Lower leg skin (tissue), 4 donors: ENCODE data around the gene COL17A1. TPM values are rescaled to one million over a fixed set of nuclear protein-coding genes. Genes with fewer than 3 reads are reported as not detected.

Experiments used
- DNase-seq, 2 donors: peaks; one replicate each; pipeline ENCODE4 v3.0.0-alpha.2; 2019; ENCODE audit warnings: low spot score in 2 of 2
- H3K4me3 ChIP-seq: fragments of 200-600 bp; sonication (generic); 2 replicates; pipeline ENCODE4 v1.5.1; 2017; ENCODE audit warnings: mild to moderate bottlenecking, low read depth; ENCODE audit not compliant: poor library complexity, severe bottlenecking
- CTCF ChIP-seq, 3 donors: fragments of 450-650 bp; IDR thresholded peaks; one replicate each; pipeline ENCODE4 v1.5.1; 2016; ENCODE audit warnings: antibody characterized with exemption in 3 of 3, mild to moderate bottlenecking in 3 of 3, moderate library complexity in 2 of 3
- POLR2A ChIP-seq, 2 donors: fragments of 450-650 bp; IDR thresholded peaks; one replicate each; pipeline ENCODE4 v1.6.1; 2016 to 2017; ENCODE audit warnings: antibody characterized with exemption in 2 of 2, mild to moderate bottlenecking in 1 of 2, moderate library complexity in 1 of 2
- WGBS, 2 donors: methylation state at CpG; one replicate each; pipeline ENCODE4 v1.1.5; 2018; 5-methylcytosine and 5-hydroxymethylcytosine counted together
- intact Hi-C: fragments of 100-400 bp; cut with DNase I; formaldehyde crosslinking; loops from one replicate; pipeline ENCODE4 v1.15.0; 2023; ENCODE audit warnings: low total_unique reads
- total RNA-seq, 4 donors: library from RNA; depleted of rRNA; stranded (reverse); fragments of >200 nt; gene quantifications; one replicate each; pipeline ENCODE4 v1.1.0, GENCODE V29; 2016

The COL17A1 gene
- total RNA-seq, 4 donors from 2014 or later: 653 to 1,410 (median 857) TPM

- 61 to 78% methylated on average over 2 of the region's 2 CpGs for WGBS, 2 donors
- no peak overlapping the region for H3K4me3 ChIP-seq
- intact Hi-C loops: no loop called here
- TF ChIP-seq POLR2A (IDR thresholded peaks at IDR 0.05) (no peak), CTCF (IDR thresholded peaks at IDR 0.05) (no peak)
- DNase-seq: no peak
These were observed 33.2 kb downstream of the COL17A1 start for GRCh38 chr10:104052431-104052830.

- intact Hi-C loops: no loop called here
- no peak for TF ChIP-seq CTCF (IDR thresholded peaks at IDR 0.05)
- 36 to 44% methylated on average over 8 of the region's 8 CpGs for WGBS, 2 donors
- no peak overlapping the region for H3K4me3 ChIP-seq
- DNase-seq: no peak
These were observed 36.0 kb downstream of the COL17A1 start for GRCh38 chr10:104049504-104050250.

GRCh38 chr10:104046651-104047050, 39.0 kb downstream of the COL17A1 start:
- no peak for TF ChIP-seq CTCF (IDR thresholded peaks at IDR 0.05)
- TF ChIP-seq POLR2A (IDR thresholded peaks at IDR 0.05): no peak
- DNase-seq: peak in 1 of 2 donors; percentile 77
- H3K4me3 ChIP-seq: no peak overlapping the region
- WGBS, 2 donors: 88 to 97% methylated on average over 4 to 6 of the region's 6 CpGs
- intact Hi-C loops: no loop called here

GRCh38 chr10:104045151-104046089, 40.3 kb downstream of the COL17A1 start:
- TF ChIP-seq CTCF (IDR thresholded peaks at IDR 0.05) (no peak), POLR2A (IDR thresholded peaks at IDR 0.05) (no peak)
- 82 to 89% methylated on average over 9 of the region's 9 CpGs for WGBS, 2 donors
- H3K4me3 ChIP-seq: no peak overlapping the region
- intact Hi-C loops: no loop called here
- DNase-seq: peak in 1 of 2 donors; percentile 82

GRCh38 chr10:104043854-104044253, 41.8 kb downstream of the COL17A1 start:
- intact Hi-C loops: no loop called here

More at GRCh38 chr10:104043854-104044253, 41.8 kb downstream of the COL17A1 start:
- peak in 1 of 2 donors; percentile 37 for DNase-seq
- H3K4me3 ChIP-seq: no peak overlapping the region
- WGBS, 2 donors: 67 to 79% methylated on average over 4 of the region's 4 CpGs
- TF ChIP-seq CTCF (IDR thresholded peaks at IDR 0.05) (no peak), POLR2A (IDR thresholded peaks at IDR 0.05) (no peak)
